HEK293 (cell line): ENCODE data around the gene KATNA1.

Source experiments
- GFI1B ChIP-seq: fragments of 450-650 bp; formaldehyde crosslinking; IDR thresholded peaks from 2 replicates; pipeline ENCODE4 v1.5.1; 2016; ENCODE audit warnings: missing biosample characterization, missing genetic modification characterization
- GLI2 ChIP-seq: fragments of 450-650 bp; formaldehyde crosslinking; IDR thresholded peaks from 2 replicates; pipeline ENCODE4; 2017; ENCODE audit warnings: missing biosample characterization, missing genetic modification characterization, low read depth, borderline replicate concordance
- HOXD13 ChIP-seq: sonication (generic); formaldehyde crosslinking; IDR thresholded peaks from 2 replicates; pipeline ENCODE4 v1.8.0; 2022; ENCODE audit warnings: missing genetic modification reagents, borderline replicate concordance
- KLF10 ChIP-seq: fragments of 450-650 bp; IDR thresholded peaks from 2 replicates; pipeline ENCODE4 v1.5.1; 2018; ENCODE audit warnings: missing biosample characterization, mild to moderate bottlenecking, missing genetic modification characterization
- KLF7 ChIP-seq: fragments of 450-650 bp; formaldehyde crosslinking; IDR thresholded peaks from 2 replicates; pipeline ENCODE4 v1.5.1; 2016; ENCODE audit warnings: missing biosample characterization, missing genetic modification characterization, borderline replicate concordance
- RBAK ChIP-seq: fragments of 450-650 bp; formaldehyde crosslinking; IDR thresholded peaks from 2 replicates; pipeline ENCODE4 v1.5.1; 2016; ENCODE audit warnings: missing biosample characterization, missing genetic modification characterization
- REPIN1 ChIP-seq: fragments of 450-650 bp; formaldehyde crosslinking; IDR thresholded peaks from 2 replicates; pipeline ENCODE4 v1.5.1; 2017; ENCODE audit warnings: missing biosample characterization, missing genetic modification characterization, low read depth
- SCRT2 ChIP-seq: fragments of 450-650 bp; formaldehyde crosslinking; IDR thresholded peaks from 2 replicates; pipeline ENCODE4 v1.5.1; 2016; ENCODE audit warnings: missing biosample characterization, missing genetic modification characterization
- SETDB1 ChIP-seq: IDR thresholded peaks from one replicate; pipeline ENCODE4 v1.6.1; 2017; ENCODE audit warnings: mild to moderate bottlenecking, low read length, moderate library complexity, mixed read lengths; ENCODE audit not compliant: insufficient read length
- SP3 ChIP-seq: fragments of 450-650 bp; formaldehyde crosslinking; IDR thresholded peaks from 2 replicates; pipeline ENCODE4 v1.5.1; 2016; ENCODE audit warnings: missing biosample characterization, missing genetic modification characterization
- ZBTB20 ChIP-seq: fragments of 450-650 bp; formaldehyde crosslinking; IDR thresholded peaks from 2 replicates; pipeline ENCODE4 v1.5.1; 2016; ENCODE audit warnings: missing biosample characterization, missing genetic modification characterization
- ZNF112 ChIP-seq: fragments of 450-650 bp; formaldehyde crosslinking; IDR thresholded peaks from 2 replicates; pipeline ENCODE4 v1.5.0; 2017; ENCODE audit warnings: missing biosample characterization, missing genetic modification characterization
- ZNF140 ChIP-seq: fragments of 450-650 bp; formaldehyde crosslinking; IDR thresholded peaks from 2 replicates; pipeline ENCODE4 v1.5.1; 2016; ENCODE audit warnings: missing biosample characterization, missing genetic modification characterization
- ZNF16 ChIP-seq: fragments of 450-650 bp; formaldehyde crosslinking; IDR thresholded peaks from 2 replicates; pipeline ENCODE4 v1.5.1; 2016; ENCODE audit warnings: low read depth, missing biosample characterization, missing genetic modification characterization
- ZNF391 ChIP-seq: fragments of 450-650 bp; formaldehyde crosslinking; IDR thresholded peaks from 2 replicates; pipeline ENCODE4 v1.5.1; 2016; ENCODE audit warnings: low read depth, missing biosample characterization, missing genetic modification characterization, borderline replicate concordance
- ZNF473 ChIP-seq: fragments of 450-650 bp; formaldehyde crosslinking; IDR thresholded peaks from 2 replicates; pipeline ENCODE4 v1.5.1; 2017; ENCODE audit warnings: missing biosample characterization, missing genetic modification characterization
- ZNF510 ChIP-seq: fragments of 450-650 bp; formaldehyde crosslinking; IDR thresholded peaks from 2 replicates; pipeline ENCODE4 v1.5.1; 2018; ENCODE audit warnings: mild to moderate bottlenecking, missing genetic modification characterization, missing biosample characterization; ENCODE audit not compliant: insufficient replicate concordance
- ZNF561 ChIP-seq: fragments of 450-650 bp; IDR thresholded peaks from 2 replicates; pipeline ENCODE4 v1.5.1; 2018; ENCODE audit warnings: missing biosample characterization, missing genetic modification characterization, borderline replicate concordance
- ZNF600 ChIP-seq: fragments of 450-650 bp; formaldehyde crosslinking; IDR thresholded peaks from 2 replicates; pipeline ENCODE4 v1.5.1; 2016; ENCODE audit warnings: missing biosample characterization, missing genetic modification characterization
- ZNF792 ChIP-seq: fragments of 450-650 bp; formaldehyde crosslinking; IDR thresholded peaks from 2 replicates; pipeline ENCODE4 v1.5.1; 2016; ENCODE audit warnings: missing biosample characterization, missing genetic modification characterization
- ZNF843 ChIP-seq: fragments of 450-650 bp; formaldehyde crosslinking; IDR thresholded peaks from 2 replicates; pipeline ENCODE4 v1.5.1; 2016; ENCODE audit warnings: missing biosample characterization, missing genetic modification characterization
- ZSCAN30 ChIP-seq: fragments of 450-650 bp; IDR thresholded peaks from 2 replicates; pipeline ENCODE4 v1.5.1; 2018; ENCODE audit warnings: missing biosample characterization, mild to moderate bottlenecking, missing genetic modification characterization, moderate library complexity
- ZXDB ChIP-seq: fragments of 450-650 bp; formaldehyde crosslinking; IDR thresholded peaks from 2 replicates; pipeline ENCODE4 v1.5.1; 2016; ENCODE audit warnings: missing biosample characterization, missing genetic modification characterization
- TF ChIP-seq, protein P1 (sequence below): fragments of 450-650 bp; formaldehyde crosslinking; IDR thresholded peaks from 2 replicates; pipeline ENCODE4 v1.5.1; 2016; ENCODE audit warnings: missing biosample characterization, missing genetic modification characterization, borderline replicate concordance
- TF ChIP-seq, protein P2 (sequence below): fragments of 450-650 bp; formaldehyde crosslinking; IDR thresholded peaks from 2 replicates; pipeline ENCODE4 v1.5.1; 2017; ENCODE audit warnings: missing biosample characterization, mild to moderate bottlenecking, missing genetic modification characterization, moderate library complexity
- TF ChIP-seq, protein P3 (sequence below): fragments of 450-650 bp; formaldehyde crosslinking; IDR thresholded peaks from 2 replicates; pipeline ENCODE4; 2016; ENCODE audit warnings: missing biosample characterization, missing genetic modification characterization
- TF ChIP-seq, protein P4 (sequence below): fragments of 450-650 bp; formaldehyde crosslinking; IDR thresholded peaks from 2 replicates; pipeline ENCODE4 v1.5.1; 2016; ENCODE audit warnings: missing biosample characterization, missing genetic modification characterization, low read depth
- TF ChIP-seq, protein P5 (sequence below): fragments of 450-650 bp; formaldehyde crosslinking; IDR thresholded peaks from 2 replicates; pipeline ENCODE4 v1.5.1; 2016; ENCODE audit warnings: missing biosample characterization, missing genetic modification characterization
- TF ChIP-seq, protein P6 (sequence below): fragments of 450-650 bp; formaldehyde crosslinking; IDR thresholded peaks from 2 replicates; pipeline ENCODE4 v1.5.1; 2017; ENCODE audit warnings: missing biosample characterization, missing genetic modification characterization

KATNA1 gene

DNA sequence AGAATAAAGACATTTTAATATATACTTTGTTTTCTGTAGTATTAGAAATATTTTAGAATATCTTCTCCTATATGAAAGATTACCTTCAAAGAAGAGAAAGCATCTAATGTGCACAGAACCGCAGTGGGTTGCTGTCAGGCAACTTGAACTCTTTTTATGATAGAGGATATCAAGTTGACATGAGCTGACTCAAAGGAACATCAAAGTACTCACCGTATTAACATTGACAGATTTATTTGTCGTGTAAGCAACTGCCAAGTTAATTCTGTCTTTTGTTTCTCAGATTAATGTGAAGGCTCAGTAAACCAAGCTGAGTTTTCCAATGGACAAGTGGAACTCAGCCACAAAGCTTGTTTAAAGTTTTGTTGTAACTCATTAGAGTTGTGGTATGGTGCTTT lies 84.6 kb downstream of the KATNA1 start (continued):
- TF ChIP-seq HOXD13: no peak
- TF ChIP-seq ZNF843 (tag by site-specific recombination): peak; percentile 44; the same call in 1 of the 2 replicates
- no peak for TF ChIP-seq REPIN1 (tag by site-specific recombination)
- TF ChIP-seq ZBTB20 (tag by site-specific recombination): no peak
- TF ChIP-seq, protein P1, sequence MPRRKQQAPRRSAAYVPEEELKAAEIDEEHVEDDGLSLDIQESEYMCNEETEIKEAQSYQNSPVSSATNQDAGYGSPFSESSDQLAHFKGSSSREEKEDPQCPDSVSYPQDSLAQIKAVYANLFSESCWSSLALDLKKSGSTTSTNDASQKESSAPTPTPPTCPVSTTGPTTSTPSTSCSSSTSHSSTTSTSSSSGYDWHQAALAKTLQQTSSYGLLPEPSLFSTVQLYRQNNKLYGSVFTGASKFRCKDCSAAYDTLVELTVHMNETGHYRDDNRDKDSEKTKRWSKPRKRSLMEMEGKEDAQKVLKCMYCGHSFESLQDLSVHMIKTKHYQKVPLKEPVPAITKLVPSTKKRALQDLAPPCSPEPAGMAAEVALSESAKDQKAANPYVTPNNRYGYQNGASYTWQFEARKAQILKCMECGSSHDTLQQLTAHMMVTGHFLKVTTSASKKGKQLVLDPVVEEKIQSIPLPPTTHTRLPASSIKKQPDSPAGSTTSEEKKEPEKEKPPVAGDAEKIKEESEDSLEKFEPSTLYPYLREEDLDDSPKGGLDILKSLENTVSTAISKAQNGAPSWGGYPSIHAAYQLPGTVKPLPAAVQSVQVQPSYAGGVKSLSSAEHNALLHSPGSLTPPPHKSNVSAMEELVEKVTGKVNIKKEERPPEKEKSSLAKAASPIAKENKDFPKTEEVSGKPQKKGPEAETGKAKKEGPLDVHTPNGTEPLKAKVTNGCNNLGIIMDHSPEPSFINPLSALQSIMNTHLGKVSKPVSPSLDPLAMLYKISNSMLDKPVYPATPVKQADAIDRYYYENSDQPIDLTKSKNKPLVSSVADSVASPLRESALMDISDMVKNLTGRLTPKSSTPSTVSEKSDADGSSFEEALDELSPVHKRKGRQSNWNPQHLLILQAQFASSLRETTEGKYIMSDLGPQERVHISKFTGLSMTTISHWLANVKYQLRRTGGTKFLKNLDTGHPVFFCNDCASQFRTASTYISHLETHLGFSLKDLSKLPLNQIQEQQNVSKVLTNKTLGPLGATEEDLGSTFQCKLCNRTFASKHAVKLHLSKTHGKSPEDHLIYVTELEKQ (tag by site-specific recombination): peak; percentile 63; the same call in 1 of the 2 replicates
- no peak for TF ChIP-seq ZNF391 (tag by site-specific recombination)
- TF ChIP-seq GFI1B (tag by site-specific recombination): no peak
- TF ChIP-seq, protein P2, sequence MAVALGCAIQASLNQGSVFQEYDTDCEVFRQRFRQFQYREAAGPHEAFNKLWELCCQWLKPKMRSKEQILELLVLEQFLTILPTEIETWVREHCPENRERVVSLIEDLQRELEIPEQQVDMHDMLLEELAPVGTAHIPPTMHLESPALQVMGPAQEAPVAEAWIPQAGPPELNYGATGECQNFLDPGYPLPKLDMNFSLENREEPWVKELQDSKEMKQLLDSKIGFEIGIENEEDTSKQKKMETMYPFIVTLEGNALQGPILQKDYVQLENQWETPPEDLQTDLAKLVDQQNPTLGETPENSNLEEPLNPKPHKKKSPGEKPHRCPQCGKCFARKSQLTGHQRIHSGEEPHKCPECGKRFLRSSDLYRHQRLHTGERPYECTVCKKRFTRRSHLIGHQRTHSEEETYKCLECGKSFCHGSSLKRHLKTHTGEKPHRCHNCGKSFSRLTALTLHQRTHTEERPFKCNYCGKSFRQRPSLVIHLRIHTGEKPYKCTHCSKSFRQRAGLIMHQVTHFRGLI (tag by site-specific recombination): peak; percentile 15; the same call in 1 of the 2 replicates
- TF ChIP-seq SP3: peak; percentile 3; the same call in 1 of the 2 replicates
- no peak for TF ChIP-seq SCRT2 (tag by site-specific recombination)
- no peak for TF ChIP-seq KLF7 (tag by site-specific recombination)
- TF ChIP-seq ZXDB (tag by site-specific recombination): no peak
- no peak for TF ChIP-seq ZNF792 (tag by site-specific recombination)
- TF ChIP-seq KLF10: peak; percentile 22; the same call in 1 of the 2 replicates
- TF ChIP-seq ZNF473: no peak
- no peak for TF ChIP-seq ZNF600 (tag by site-specific recombination)
- TF ChIP-seq ZNF561: no peak
- TF ChIP-seq ZNF16 (tag by site-specific recombination): no peak
- TF ChIP-seq ZNF140 (tag by site-specific recombination): no peak
- no peak for TF ChIP-seq ZNF510 (tag by site-specific recombination)
- no peak for TF ChIP-seq ZNF112 (tag by site-specific recombination)
- TF ChIP-seq RBAK (tag by site-specific recombination): no peak
- TF ChIP-seq, protein P3, sequence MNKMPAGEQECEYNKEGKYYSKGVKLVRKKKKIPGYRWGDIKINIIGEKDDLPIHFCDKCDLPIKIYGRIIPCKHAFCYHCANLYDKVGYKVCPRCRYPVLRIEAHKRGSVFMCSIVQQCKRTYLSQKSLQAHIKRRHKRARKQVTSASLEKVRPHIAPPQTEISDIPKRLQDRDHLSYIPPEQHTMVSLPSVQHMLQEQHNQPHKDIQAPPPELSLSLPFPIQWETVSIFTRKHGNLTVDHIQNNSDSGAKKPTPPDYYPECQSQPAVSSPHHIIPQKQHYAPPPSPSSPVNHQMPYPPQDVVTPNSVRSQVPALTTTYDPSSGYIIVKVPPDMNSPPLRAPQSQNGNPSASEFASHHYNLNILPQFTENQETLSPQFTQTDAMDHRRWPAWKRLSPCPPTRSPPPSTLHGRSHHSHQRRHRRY (tag by site-specific recombination): no peak
- TF ChIP-seq, protein P4, sequence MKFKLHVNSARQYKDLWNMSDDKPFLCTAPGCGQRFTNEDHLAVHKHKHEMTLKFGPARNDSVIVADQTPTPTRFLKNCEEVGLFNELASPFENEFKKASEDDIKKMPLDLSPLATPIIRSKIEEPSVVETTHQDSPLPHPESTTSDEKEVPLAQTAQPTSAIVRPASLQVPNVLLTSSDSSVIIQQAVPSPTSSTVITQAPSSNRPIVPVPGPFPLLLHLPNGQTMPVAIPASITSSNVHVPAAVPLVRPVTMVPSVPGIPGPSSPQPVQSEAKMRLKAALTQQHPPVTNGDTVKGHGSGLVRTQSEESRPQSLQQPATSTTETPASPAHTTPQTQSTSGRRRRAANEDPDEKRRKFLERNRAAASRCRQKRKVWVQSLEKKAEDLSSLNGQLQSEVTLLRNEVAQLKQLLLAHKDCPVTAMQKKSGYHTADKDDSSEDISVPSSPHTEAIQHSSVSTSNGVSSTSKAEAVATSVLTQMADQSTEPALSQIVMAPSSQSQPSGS: no peak
- no peak for TF ChIP-seq ZSCAN30 (tag by site-specific recombination)
- no peak for TF ChIP-seq SETDB1
- TF ChIP-seq, protein P5, sequence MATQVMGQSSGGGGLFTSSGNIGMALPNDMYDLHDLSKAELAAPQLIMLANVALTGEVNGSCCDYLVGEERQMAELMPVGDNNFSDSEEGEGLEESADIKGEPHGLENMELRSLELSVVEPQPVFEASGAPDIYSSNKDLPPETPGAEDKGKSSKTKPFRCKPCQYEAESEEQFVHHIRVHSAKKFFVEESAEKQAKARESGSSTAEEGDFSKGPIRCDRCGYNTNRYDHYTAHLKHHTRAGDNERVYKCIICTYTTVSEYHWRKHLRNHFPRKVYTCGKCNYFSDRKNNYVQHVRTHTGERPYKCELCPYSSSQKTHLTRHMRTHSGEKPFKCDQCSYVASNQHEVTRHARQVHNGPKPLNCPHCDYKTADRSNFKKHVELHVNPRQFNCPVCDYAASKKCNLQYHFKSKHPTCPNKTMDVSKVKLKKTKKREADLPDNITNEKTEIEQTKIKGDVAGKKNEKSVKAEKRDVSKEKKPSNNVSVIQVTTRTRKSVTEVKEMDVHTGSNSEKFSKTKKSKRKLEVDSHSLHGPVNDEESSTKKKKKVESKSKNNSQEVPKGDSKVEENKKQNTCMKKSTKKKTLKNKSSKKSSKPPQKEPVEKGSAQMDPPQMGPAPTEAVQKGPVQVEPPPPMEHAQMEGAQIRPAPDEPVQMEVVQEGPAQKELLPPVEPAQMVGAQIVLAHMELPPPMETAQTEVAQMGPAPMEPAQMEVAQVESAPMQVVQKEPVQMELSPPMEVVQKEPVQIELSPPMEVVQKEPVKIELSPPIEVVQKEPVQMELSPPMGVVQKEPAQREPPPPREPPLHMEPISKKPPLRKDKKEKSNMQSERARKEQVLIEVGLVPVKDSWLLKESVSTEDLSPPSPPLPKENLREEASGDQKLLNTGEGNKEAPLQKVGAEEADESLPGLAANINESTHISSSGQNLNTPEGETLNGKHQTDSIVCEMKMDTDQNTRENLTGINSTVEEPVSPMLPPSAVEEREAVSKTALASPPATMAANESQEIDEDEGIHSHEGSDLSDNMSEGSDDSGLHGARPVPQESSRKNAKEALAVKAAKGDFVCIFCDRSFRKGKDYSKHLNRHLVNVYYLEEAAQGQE (tag by site-specific recombination): no peak
- TF ChIP-seq GLI2 (tag by site-specific recombination): 0 out of 2 replicates have a peak, but pooled peaks have one; percentile 33
- TF ChIP-seq, protein P6, sequence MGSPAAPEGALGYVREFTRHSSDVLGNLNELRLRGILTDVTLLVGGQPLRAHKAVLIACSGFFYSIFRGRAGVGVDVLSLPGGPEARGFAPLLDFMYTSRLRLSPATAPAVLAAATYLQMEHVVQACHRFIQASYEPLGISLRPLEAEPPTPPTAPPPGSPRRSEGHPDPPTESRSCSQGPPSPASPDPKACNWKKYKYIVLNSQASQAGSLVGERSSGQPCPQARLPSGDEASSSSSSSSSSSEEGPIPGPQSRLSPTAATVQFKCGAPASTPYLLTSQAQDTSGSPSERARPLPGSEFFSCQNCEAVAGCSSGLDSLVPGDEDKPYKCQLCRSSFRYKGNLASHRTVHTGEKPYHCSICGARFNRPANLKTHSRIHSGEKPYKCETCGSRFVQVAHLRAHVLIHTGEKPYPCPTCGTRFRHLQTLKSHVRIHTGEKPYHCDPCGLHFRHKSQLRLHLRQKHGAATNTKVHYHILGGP (tag by site-specific recombination): no peak
